ENCODE data around the gene GNG2.

GNG2 gene

GRCh38 chr14:51951656-51952055 lies 91.2 kb downstream of the GNG2 start:
- no peak for DNase-seq

- no peak for DNase-seq
These were observed 93.6 kb downstream of the GNG2 start for GRCh38 chr14:51954031-51954430.

- peak; percentile 26 for DNase-seq
These were observed 94.2 kb downstream of the GNG2 start for GRCh38 chr14:51954657-51955056.

- no peak for DNase-seq
These were observed 97.5 kb downstream of the GNG2 start for GRCh38 chr14:51957950-51958349.

- no peak for DNase-seq
These were observed 99.5 kb downstream of the GNG2 start for GRCh38 chr14:51959928-51960327.

- no peak for DNase-seq
These were observed 100.5 kb downstream of the GNG2 start for GRCh38 chr14:51960866-51961265.

GRCh38 chr14:51962711-51963110 lies 102.3 kb downstream of the GNG2 start:
- no peak for DNase-seq

- no peak for DNase-seq
These were observed 102.9 kb downstream of the GNG2 start for GRCh38 chr14:51963286-51963685.

GRCh38 chr14:51967521-51967920 lies 107.1 kb downstream of the GNG2 start:
- DNase-seq = no peak

GRCh38 chr14:51969852-51970540 lies 109.6 kb downstream of the GNG2 start:
- no peak for DNase-seq

- no peak for DNase-seq
These were observed 112.2 kb downstream of the GNG2 start for GRCh38 chr14:51972566-51972965.

GRCh38 chr14:51977075-51977474 lies 116.7 kb downstream of the GNG2 start:
- DNase-seq = no peak

- no peak for DNase-seq
These were observed 118.3 kb downstream of the GNG2 start for GRCh38 chr14:51978681-51979085.

GRCh38 chr14:51979088-51979709 lies 118.8 kb downstream of the GNG2 start:
- peak; percentile 80 for DNase-seq

- no peak for DNase-seq
These were observed 120.9 kb downstream of the GNG2 start for GRCh38 chr14:51981218-51981854.

GRCh38 chr14:51988221-51988620 lies 127.8 kb downstream of the GNG2 start:
- peak; percentile 23 for DNase-seq

GRCh38 chr14:51989293-51990234 lies 129.2 kb downstream of the GNG2 start, which contains the start of gene RTRAF:
Gene RTRAF (plus strand): TSS chr14:51989546. CDS start chr14:51989640, 94 bp downstream.
- peak; percentile 94 for DNase-seq

- no peak for DNase-seq
These were observed 130.1 kb downstream of the GNG2 start for GRCh38 chr14:51990488-51990887.

- no peak for DNase-seq
These were observed 133.0 kb downstream of the GNG2 start for GRCh38 chr14:51993285-51993920.

GRCh38 chr14:51996148-51996746 lies 135.8 kb downstream of the GNG2 start:
- peak; percentile 12 for DNase-seq

- DNase-seq = no peak
These were observed 137.9 kb downstream of the GNG2 start for GRCh38 chr14:51998348-51998747.

GRCh38 chr14:51999084-51999483 lies 138.7 kb downstream of the GNG2 start:
- no peak for DNase-seq
